NCI-H2029 (cell line): ENCODE measurements around the gene EEPD1.
"Not testable (repeated sequence)": the region's sequence is repeated elsewhere in the genome, so short reads cannot be mapped to it uniquely, and the experiment has no call there.

Experiments
- DNase-seq: peaks from one replicate; lab custom pipeline; 2025; lab: John Stamatoyannopoulos, UW

EEPD1 gene

DNA sequence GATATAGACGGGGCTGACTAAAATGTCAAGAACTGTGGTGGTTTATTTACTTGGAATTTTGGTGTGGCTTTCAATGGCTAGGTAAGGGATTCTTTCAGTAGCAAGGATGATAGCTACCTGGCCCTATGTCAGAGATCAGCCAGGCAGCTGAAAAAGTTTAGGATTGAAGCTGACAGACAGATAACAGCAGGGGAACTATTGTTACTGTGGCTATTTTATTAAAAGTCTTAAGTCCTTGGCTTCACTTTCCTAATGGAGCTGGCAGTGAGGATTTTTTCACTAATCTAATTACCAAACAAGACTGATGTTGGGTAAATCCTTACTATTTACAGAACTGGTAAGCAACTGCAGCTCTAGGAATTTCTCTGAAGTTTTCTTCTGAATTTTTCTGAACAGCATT, 164.2 kb downstream of the EEPD1 start:
- no peak for DNase-seq

DNA sequence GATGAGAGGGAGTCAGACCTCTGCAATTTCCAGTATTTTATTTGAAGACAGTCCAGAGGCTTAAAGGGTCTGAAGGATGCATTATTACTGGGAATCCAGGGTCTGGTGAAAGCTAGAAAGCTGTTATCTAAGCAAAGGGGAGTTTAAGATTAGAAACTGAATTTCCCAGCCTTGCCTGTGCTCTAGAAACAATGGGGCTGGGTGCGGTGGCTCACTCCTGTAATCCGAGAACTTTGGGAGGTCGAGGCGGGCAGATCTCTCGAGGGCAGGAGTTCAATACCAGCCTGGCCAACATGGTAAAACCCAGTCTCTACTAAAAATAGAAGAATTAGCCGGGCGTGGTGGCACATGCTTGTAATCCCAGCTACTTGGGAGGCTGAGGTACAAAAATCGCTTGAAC, 165.1 kb downstream of the EEPD1 start:
- no peak for DNase-seq

GRCh38 chr7:36321284-36321683, 168.2 kb downstream of the EEPD1 start:
- not testable (repeated sequence) for DNase-seq

- no peak for DNase-seq
Observed at GRCh38 chr7:36336390-36336789, 183.3 kb downstream of the EEPD1 start.

- DNase-seq: no peak
Observed at GRCh38 chr7:36338256-36338655, 185.2 kb downstream of the EEPD1 start.

- no peak for DNase-seq
Observed at GRCh38 chr7:36343548-36343947, 190.5 kb downstream of the EEPD1 start.

GRCh38 chr7:36344622-36345021, 191.6 kb downstream of the EEPD1 start:
- no peak for DNase-seq

GRCh38 chr7:36346260-36346831, 193.3 kb downstream of the EEPD1 start:
- no peak for DNase-seq

DNA sequence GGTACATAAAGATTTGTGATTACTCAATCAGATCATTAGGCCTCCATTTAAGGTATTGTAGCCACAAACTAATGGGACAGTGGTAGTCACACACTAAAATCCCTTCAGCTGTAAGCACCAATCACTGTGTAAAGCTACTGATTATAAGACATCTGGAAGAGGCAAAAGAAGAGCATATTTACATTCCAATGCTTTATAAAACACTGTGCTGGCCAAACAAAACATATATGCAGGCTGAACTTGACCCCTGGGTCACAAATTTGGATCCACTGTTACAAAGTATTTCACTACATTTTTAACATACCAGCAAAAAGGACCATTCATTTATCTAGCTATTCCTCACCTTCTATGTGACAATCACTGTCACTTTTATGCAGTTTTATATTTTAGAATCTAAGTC, 195.2 kb downstream of the EEPD1 start:
- DNase-seq: no peak

DNA sequence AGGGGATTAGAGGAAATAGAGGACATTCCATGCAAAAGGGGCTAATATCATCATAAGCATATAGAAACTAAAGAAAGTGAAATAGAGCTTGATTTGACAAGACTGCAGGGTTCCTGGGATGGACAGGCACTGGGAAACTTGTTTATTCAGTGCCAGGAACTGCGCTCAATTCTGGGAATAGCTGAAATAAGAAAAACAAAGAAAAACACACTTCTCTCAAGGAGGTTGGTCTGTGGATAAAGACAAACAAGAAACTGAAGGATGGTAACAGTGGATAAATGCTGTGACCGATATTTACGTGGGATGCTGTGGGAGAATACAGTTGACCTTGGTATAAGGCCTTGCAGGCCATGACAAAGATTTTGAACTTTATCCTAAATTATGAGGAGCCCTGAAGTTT, 195.7 kb downstream of the EEPD1 start:
- DNase-seq: no peak

DNA sequence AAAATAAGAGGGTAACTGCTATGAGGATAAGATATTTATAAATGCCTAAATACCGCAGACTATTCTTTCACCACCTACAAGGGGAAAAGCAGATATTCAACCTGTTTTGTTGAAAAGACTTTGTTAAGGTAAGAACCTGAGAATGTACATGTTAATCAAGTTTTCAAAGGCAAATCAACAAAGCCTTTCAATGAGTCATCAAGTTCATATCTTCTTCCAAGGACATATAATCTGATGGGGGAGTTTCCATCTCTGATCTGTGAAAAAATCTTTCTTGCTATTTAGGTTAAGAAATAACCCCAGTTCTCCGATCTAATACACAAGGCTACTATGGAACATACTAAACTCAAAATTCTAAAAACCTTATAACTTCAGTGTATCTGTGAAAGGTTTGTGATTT, 196.6 kb downstream of the EEPD1 start:
- DNase-seq: no peak
